Testis (tissue), 3 donors: ENCODE measurements around the gene WRAP73. TPM values are rescaled to one million over a fixed set of nuclear protein-coding genes. Genes with fewer than 3 reads are reported as not detected.

ENCODE experiments used
- DNase-seq: peaks from one replicate; pipeline ENCODE4 v3.0.0-alpha.2; 2019
- H3K27ac ChIP-seq, 2 donors: fragments of 200-600 bp; sonication (generic); one replicate each; pipeline ENCODE4 v1.5.1; 2019
- H3K27me3 ChIP-seq: fragments of 200-600 bp; sonication (generic); one replicate; pipeline ENCODE4 v1.5.1; 2019
- H3K36me3 ChIP-seq: fragments of 200-600 bp; sonication (generic); one replicate; pipeline ENCODE4 v1.5.1; 2017; ENCODE audit warnings: low read depth; ENCODE audit errors: missing control alignments
- H3K4me1 ChIP-seq: fragments of 200-600 bp; sonication (generic); one replicate; pipeline ENCODE4 v1.5.1; 2019
- H3K4me3 ChIP-seq, 2 donors: fragments of 200-600 bp; sonication (generic); one replicate each; pipeline ENCODE4 v1.5.1; 2017 to 2019
- H3K9me3 ChIP-seq: fragments of 200-600 bp; sonication (generic); one replicate; pipeline ENCODE4 v1.5.1; 2017
- POLR2A ChIP-seq: fragments of 450-650 bp; IDR thresholded peaks from one replicate; pipeline ENCODE4 v1.6.1; 2017; ENCODE audit warnings: antibody characterized with exemption, mild to moderate bottlenecking, moderate library complexity
- WGBS, 2 donors: methylation state at CpG; one replicate each; pipeline ENCODE4 v1.1.5; 2018; 5-methylcytosine and 5-hydroxymethylcytosine counted together
- intact Hi-C: fragments of 100-400 bp; cut with DNase I; formaldehyde crosslinking; loops from one replicate; pipeline ENCODE4 v1.15.1; 2023; ENCODE audit warnings: low total_unique reads
- polyA plus RNA-seq: library from polyadenylated mRNA; stranded (reverse); fragments of 350-450 nt; fragmentation: Illumina TruSeq; extraction: RNeasy Lipid Tissue Mini Kit (QIAGEN cat#74804); gene quantifications from one replicate; pipeline ENCODE4 v1.2.3, GENCODE V29; 2014; ENCODE audit warnings: low read depth, low replicate concordance; ENCODE audit not compliant: insufficient read depth
- total RNA-seq, 2 donors: library from RNA; depleted of rRNA; stranded (reverse); fragments of >200 nt; gene quantifications; one replicate each; pipeline ENCODE4 v1.2.3, GENCODE V29; 2016
- TF ChIP-seq, protein P1 (sequence below), 3 experiments: fragments of 450-650 bp in 2 of 3; fragments of 200-600 bp in 1 of 3; sonication (generic) in 1 of 3; IDR thresholded peaks; one replicate each; pipeline ENCODE4 v1.5.1; 2016 to 2019; ENCODE audit warnings: antibody characterized with exemption in 3 of 3, mild to moderate bottlenecking in 2 of 3, moderate library complexity in 1 of 3

Gene WRAP73
- total and polyA plus RNA-seq, 3 donors from 2014 or later, result 26.1 to 34.2 (median 32.5) TPM

DNA sequence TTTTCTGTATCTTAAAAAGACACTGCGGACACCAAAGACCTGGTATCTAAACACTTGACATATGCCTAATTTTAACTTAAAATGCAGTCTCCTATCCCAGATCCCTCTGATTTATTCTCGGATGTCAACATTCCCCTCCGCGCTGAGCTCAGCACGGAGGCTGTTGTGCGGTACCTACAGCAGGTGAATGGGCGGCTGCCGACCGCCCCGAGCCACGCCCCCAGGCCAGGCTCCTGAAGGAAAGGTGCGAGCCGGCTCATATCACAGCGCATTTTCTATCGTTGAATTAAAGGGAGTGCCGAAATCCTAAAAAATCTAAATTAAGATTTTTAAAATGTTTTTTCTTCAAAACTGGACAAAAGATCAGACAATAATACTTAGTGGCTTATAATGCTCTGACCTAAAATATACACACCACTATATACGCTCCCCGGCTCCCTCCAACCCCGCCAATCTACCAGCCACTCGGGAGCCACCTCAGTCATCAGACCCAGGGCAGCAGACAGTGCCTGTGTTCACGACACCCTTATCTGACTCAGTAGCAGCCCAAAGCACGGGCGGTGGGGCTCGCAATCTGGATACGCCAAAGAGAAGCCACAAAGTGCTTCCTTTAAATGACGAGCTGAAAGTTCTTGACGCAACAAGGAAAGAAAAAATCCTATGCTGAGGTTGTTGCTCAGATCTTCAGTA, 4.1 kb downstream of the WRAP73 start:
- H3K27me3 ChIP-seq, result no peaks in the 10 kb centered on the region
- H3K27ac ChIP-seq, result no peak overlapping the region
- 84 to 86% methylated on average over 27 of the region's 27 CpGs for WGBS, 2 donors
- no peaks in the 10 kb centered on the region for H3K4me1 ChIP-seq
- H3K36me3 ChIP-seq, result no peaks in the 10 kb centered on the region
- no peak overlapping the region for H3K4me3 ChIP-seq
- TF ChIP-seq, protein P1, sequence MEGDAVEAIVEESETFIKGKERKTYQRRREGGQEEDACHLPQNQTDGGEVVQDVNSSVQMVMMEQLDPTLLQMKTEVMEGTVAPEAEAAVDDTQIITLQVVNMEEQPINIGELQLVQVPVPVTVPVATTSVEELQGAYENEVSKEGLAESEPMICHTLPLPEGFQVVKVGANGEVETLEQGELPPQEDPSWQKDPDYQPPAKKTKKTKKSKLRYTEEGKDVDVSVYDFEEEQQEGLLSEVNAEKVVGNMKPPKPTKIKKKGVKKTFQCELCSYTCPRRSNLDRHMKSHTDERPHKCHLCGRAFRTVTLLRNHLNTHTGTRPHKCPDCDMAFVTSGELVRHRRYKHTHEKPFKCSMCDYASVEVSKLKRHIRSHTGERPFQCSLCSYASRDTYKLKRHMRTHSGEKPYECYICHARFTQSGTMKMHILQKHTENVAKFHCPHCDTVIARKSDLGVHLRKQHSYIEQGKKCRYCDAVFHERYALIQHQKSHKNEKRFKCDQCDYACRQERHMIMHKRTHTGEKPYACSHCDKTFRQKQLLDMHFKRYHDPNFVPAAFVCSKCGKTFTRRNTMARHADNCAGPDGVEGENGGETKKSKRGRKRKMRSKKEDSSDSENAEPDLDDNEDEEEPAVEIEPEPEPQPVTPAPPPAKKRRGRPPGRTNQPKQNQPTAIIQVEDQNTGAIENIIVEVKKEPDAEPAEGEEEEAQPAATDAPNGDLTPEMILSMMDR (IDR thresholded peaks at IDR 0.05), result no peak
- TF ChIP-seq POLR2A, result no peak
- DNase-seq, result no peak
- no peaks in the 10 kb centered on the region for H3K9me3 ChIP-seq
- intact Hi-C loops, result no loop called here

DNA sequence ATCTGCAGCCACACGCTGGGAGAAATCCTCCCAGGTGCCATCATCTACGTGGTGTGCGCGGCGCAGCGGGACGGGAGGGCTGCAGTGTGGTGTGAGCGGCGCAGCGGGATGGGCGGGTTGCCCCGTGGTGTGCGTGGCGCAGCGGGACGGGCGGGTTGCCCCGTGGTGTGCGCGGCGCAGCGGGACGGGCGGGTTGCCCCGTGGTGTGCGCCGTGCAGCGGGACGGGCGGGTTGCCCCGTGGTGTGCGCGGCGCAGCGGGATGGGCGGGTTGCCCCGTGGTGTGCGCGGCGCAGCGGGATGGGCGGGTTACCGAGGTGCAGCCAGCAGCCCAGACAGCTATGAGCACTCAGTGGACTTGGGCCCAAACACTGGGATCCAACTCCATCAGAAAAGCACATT, 4.7 kb downstream of the WRAP73 start:
- intact Hi-C loops, result no loop called here

DNA sequence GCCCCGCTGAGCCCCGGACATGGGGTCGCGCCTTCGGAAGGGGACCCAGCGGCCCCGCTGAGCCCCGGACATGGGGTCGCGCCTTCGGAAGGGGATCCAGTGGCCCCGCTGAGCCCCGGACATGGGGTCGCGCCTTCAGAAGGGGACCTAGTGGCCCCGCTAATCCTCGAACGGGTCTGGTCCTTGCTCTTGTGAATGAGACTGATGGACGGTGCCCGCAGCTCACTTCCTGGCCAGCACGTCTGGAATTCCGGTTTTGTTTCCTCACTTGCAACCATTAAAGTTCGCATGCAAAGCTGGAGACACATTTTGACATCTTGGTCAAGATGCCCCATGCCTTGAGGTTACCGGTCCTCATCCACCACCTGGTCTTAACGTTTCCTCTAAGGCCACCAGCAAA, 5.6 kb downstream of the WRAP73 start:
- no peaks in the 10 kb centered on the region for H3K4me1 ChIP-seq
- no peak overlapping the region for H3K4me3 ChIP-seq
- no peaks in the 10 kb centered on the region for H3K9me3 ChIP-seq
- intact Hi-C loops, result no loop called here
- H3K36me3 ChIP-seq, result no peaks in the 10 kb centered on the region
- no peaks in the 10 kb centered on the region for H3K27me3 ChIP-seq
- 73 to 86% methylated on average over 8 to 12 of the region's 25 CpGs for WGBS, 2 donors
- no peak overlapping the region for H3K27ac ChIP-seq
- no peak for TF ChIP-seq POLR2A
- TF ChIP-seq, protein P1 (IDR thresholded peaks at IDR 0.05), result no peak
- DNase-seq, result no peak

More for the DNA sequence above, 4.7 kb downstream of the WRAP73 start:
- no peak overlapping the region for H3K27ac ChIP-seq
- H3K36me3 ChIP-seq, result no peaks in the 10 kb centered on the region
- no peaks in the 10 kb centered on the region for H3K4me1 ChIP-seq
- no peak overlapping the region for H3K4me3 ChIP-seq
- H3K9me3 ChIP-seq, result no peaks in the 10 kb centered on the region
- no peak for DNase-seq
- WGBS, 2 donors, result 65 to 80% methylated on average over 31 to 37 of the region's 43 CpGs
- TF ChIP-seq, protein P1 (IDR thresholded peaks at IDR 0.05), result no peak
- no peak for TF ChIP-seq POLR2A
- H3K27me3 ChIP-seq, result no peaks in the 10 kb centered on the region

DNA sequence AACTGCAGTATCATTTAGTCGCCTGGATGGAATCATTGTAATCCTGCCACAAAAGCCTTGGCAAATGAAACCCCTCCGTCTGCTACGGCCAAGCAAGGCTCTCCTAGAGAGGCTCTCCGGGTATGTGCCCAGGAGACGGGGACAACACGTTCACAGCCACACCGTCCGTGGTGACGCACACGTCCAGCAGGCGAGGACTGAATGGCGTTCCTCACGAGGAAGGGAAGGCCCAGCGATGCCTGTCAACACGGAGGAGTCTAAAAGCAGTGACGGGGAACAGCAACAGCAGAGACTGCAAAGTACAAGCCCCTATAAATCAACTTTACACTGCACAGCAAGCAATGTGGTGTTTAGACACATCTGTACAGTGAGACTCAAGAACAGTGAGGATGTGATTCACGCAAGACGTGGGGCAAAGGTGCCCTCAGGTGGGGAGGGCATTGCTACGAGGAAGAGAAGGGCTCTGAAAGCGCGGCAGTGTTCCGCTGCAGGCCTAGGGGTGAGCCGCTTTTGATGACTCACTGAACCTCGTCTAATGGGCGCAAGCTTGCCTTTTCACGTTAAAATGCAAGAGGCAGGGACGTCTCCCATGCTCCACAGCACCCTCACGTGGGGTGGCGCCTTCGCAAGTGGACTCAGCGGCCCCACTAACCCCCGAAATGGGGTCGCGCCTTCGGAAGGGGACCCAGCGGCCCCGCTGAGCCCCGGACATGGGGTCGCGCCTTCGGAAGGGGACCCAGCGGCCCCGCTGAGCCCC, 6.8 kb downstream of the WRAP73 start:
- no peak for DNase-seq
- WGBS, 2 donors, result 84 to 88% methylated on average over 32 to 41 of the region's 43 CpGs
- intact Hi-C loops, result no loop called here

More for the DNA sequence above, 6.8 kb downstream of the WRAP73 start:
- no peak overlapping the region for H3K4me3 ChIP-seq
- H3K27ac ChIP-seq, result no peak overlapping the region
- no peak for TF ChIP-seq POLR2A
- TF ChIP-seq, protein P1 (IDR thresholded peaks at IDR 0.05), result no peak
- no peaks in the 10 kb centered on the region for H3K9me3 ChIP-seq
- H3K36me3 ChIP-seq, result no peaks in the 10 kb centered on the region
- no peaks in the 10 kb centered on the region for H3K27me3 ChIP-seq
- no peaks in the 10 kb centered on the region for H3K4me1 ChIP-seq
